H9 (cell line): ENCODE measurements around the gene OR7C1. TPM values are rescaled to one million over a fixed set of nuclear protein-coding genes. Genes with fewer than 3 reads are reported as not detected.

Experiments used
- DNase-seq: peaks from one replicate; pipeline ENCODE4 v3.0.0-alpha.2; 2017
- H2AFZ ChIP-seq: one replicate; pipeline ENCODE4 v1.6.1; 2013; ENCODE audit warnings: mild to moderate bottlenecking, low read length, control low read depth, moderate library complexity
- H2AK5ac ChIP-seq: 2 replicates; pipeline ENCODE4 v1.6.1; 2013; ENCODE audit warnings: low read length, control low read depth, mixed read lengths; ENCODE audit not compliant: insufficient read length
- H2BK120ac ChIP-seq: one replicate; pipeline ENCODE4 v1.6.1; 2013; ENCODE audit warnings: low read depth, mild to moderate bottlenecking, low read length, control low read depth, inconsistent platforms; ENCODE audit not compliant: poor library complexity, severe bottlenecking
- H2BK12ac ChIP-seq: 2 replicates; pipeline ENCODE4 v1.6.1; 2013; ENCODE audit warnings: low read length, control low read depth, mixed read lengths, low read depth; ENCODE audit not compliant: insufficient read length
- H2BK15ac ChIP-seq: 2 replicates; pipeline ENCODE4 v1.6.1; 2013; ENCODE audit warnings: low read depth, low read length, control low read depth
- H2BK20ac ChIP-seq: one replicate; pipeline ENCODE4 v1.6.1; 2013; ENCODE audit warnings: low read depth, mild to moderate bottlenecking, low read length, control low read depth, inconsistent platforms; ENCODE audit not compliant: poor library complexity, severe bottlenecking
- H2BK5ac ChIP-seq: 2 replicates; pipeline ENCODE4 v1.6.1; 2013; ENCODE audit warnings: low read length, control low read depth, mixed read lengths; ENCODE audit not compliant: insufficient read length
- H3K14ac ChIP-seq: 2 replicates; pipeline ENCODE4 v1.6.1; 2013; ENCODE audit warnings: low read length, control low read depth; ENCODE audit not compliant: insufficient read depth
- H3K18ac ChIP-seq: 2 replicates; pipeline ENCODE4 v1.6.1; 2013; ENCODE audit warnings: low read depth, mild to moderate bottlenecking, mixed read lengths, low read length, control low read depth; ENCODE audit not compliant: insufficient read length
- H3K23ac ChIP-seq: 2 replicates; pipeline ENCODE4 v1.6.1; 2013; ENCODE audit warnings: low read length, control low read depth, mixed read lengths, low read depth; ENCODE audit not compliant: insufficient read length
- H3K23me2 ChIP-seq: 2 replicates; pipeline ENCODE4 v1.6.1; 2013; ENCODE audit warnings: low read depth, mild to moderate bottlenecking, mixed read lengths, low read length, control low read depth; ENCODE audit not compliant: insufficient read length, poor library complexity, severe bottlenecking
- H3K27ac ChIP-seq: 2 replicates; pipeline ENCODE4 v1.5.1; 2013; ENCODE audit warnings: low read length, control low read depth, mixed read lengths, low read depth; ENCODE audit not compliant: insufficient read length
- H3K27me3 ChIP-seq: 2 replicates; pipeline ENCODE4 v1.6.1; 2013; ENCODE audit warnings: low read length, control low read depth, inconsistent platforms; ENCODE audit not compliant: insufficient read depth
- H3K4ac ChIP-seq: 2 replicates; pipeline ENCODE4 v1.6.1; 2013; ENCODE audit warnings: low read depth, mild to moderate bottlenecking, control low read depth, inconsistent platforms, low read length, moderate library complexity
- H3K4me1 ChIP-seq: 2 replicates; pipeline ENCODE4 v1.6.1; 2013; ENCODE audit warnings: low read length, control low read depth, inconsistent platforms; ENCODE audit not compliant: insufficient read depth
- H3K4me2 ChIP-seq: 2 replicates; pipeline ENCODE4 v1.6.1; 2013; ENCODE audit warnings: low read length, control low read depth, mixed read lengths; ENCODE audit not compliant: insufficient read length, insufficient read depth
- H3K56ac ChIP-seq: 2 replicates; pipeline ENCODE4 v1.6.1; 2013; ENCODE audit warnings: low read depth, mild to moderate bottlenecking, mixed read lengths, low read length, control low read depth; ENCODE audit not compliant: insufficient read length
- H3K79me1 ChIP-seq: 2 replicates; pipeline ENCODE4 v1.6.1; 2013; ENCODE audit warnings: low read depth, mild to moderate bottlenecking, moderate library complexity, low read length, control low read depth, inconsistent platforms; ENCODE audit not compliant: insufficient read depth, poor library complexity, severe bottlenecking
- H3K79me2 ChIP-seq: 2 replicates; pipeline ENCODE4 v1.6.1; 2013; ENCODE audit warnings: low read length, control low read depth, inconsistent platforms; ENCODE audit not compliant: insufficient read depth
- H3K9ac ChIP-seq: 2 replicates; pipeline ENCODE4 v1.6.1; 2013; ENCODE audit warnings: low read length, control low read depth, mixed read lengths; ENCODE audit not compliant: insufficient read length; ENCODE audit errors: extremely low read depth
- H3K9me3 ChIP-seq: one replicate; pipeline ENCODE4 v1.6.1; 2013; ENCODE audit warnings: low read depth, low read length, inconsistent platforms; ENCODE audit not compliant: control insufficient read depth
- H3T11ph ChIP-seq: one replicate; pipeline ENCODE4 v1.6.1; 2013; ENCODE audit warnings: mild to moderate bottlenecking, low read length, control low read depth, inconsistent platforms
- H4K20me1 ChIP-seq: one replicate; pipeline ENCODE4 v1.6.1; 2013; ENCODE audit not compliant: control insufficient read depth, insufficient read length, insufficient read depth
- H4K5ac ChIP-seq: 2 replicates; pipeline ENCODE4 v1.6.1; 2013; ENCODE audit warnings: low read depth, mild to moderate bottlenecking, mixed read lengths, low read length, control low read depth; ENCODE audit not compliant: insufficient read length
- H4K8ac ChIP-seq: replicated peaks from 2 replicates; pipeline ENCODE4 v1.6.1; 2013; ENCODE audit warnings: low read length, control low read depth, mixed read lengths, low read depth; ENCODE audit not compliant: insufficient read length
- H4K91ac ChIP-seq: 2 replicates; pipeline ENCODE4 v1.6.1; 2013; ENCODE audit warnings: low read depth, mild to moderate bottlenecking, moderate library complexity, mixed read lengths, low read length, control low read depth; ENCODE audit not compliant: insufficient read length
- H3K27ac Mint-ChIP-seq, 3 experiments: 2 replicates in 2 of 3; 3 replicates in 1 of 3; pipeline ENCODE4 v1.8.0; 2020 to 2021; ENCODE audit warnings: mixed read lengths in 3 of 3, mild to moderate bottlenecking in 1 of 3, moderate library complexity in 1 of 3
- H3K27me3 Mint-ChIP-seq: 2 replicates; pipeline ENCODE4 v1.8.0; 2021; ENCODE audit warnings: low read depth, mild to moderate bottlenecking, moderate library complexity, mixed read lengths
- H3K36me3 Mint-ChIP-seq, 3 experiments: 2 replicates in 2 of 3; 3 replicates in 1 of 3; pipeline ENCODE4 v1.8.0; 2020 to 2021; ENCODE audit warnings: low read depth in 3 of 3, mixed read lengths in 3 of 3; ENCODE audit not compliant: insufficient read depth in 1 of 3
- H3K4me1 Mint-ChIP-seq, 2 experiments: 2 replicates each; pipeline ENCODE4 v1.8.0; 2020; ENCODE audit warnings: mixed read lengths in 2 of 2
- H3K4me3 Mint-ChIP-seq, 2 experiments: 2 replicates in 1 of 2; 3 replicates in 1 of 2; pipeline ENCODE4 v1.8.0; 2020 to 2021; ENCODE audit warnings: mild to moderate bottlenecking in 2 of 2, mixed read lengths in 2 of 2, moderate library complexity in 1 of 2
- H3K9me3 Mint-ChIP-seq, 2 experiments: 2 replicates in 1 of 2; 3 replicates in 1 of 2; pipeline ENCODE4 v1.8.0; 2020; ENCODE audit warnings: mild to moderate bottlenecking in 2 of 2, mixed read lengths in 2 of 2, moderate library complexity in 1 of 2
- WGBS: extraction: QIAGEN DNeasy Blood & Tissue Kit; methylation state at CpG from one replicate; pipeline ENCODE4 v1.1.7; 2013; ENCODE audit warnings: missing lambda C conversion rate, low lambda C conversion rate, mixed read lengths; ENCODE audit not compliant: insufficient read length; ENCODE audit errors: extremely low coverage; 5-methylcytosine and 5-hydroxymethylcytosine counted together
- total RNA-seq: library from RNA; stranded (reverse); gene quantifications from 2 replicates; pipeline ENCODE4 v1.2.1, GENCODE V29; 2021
- TF ChIP-seq, protein P1 (sequence below): fragments of 200-600 bp; sonication (generic); conservative IDR thresholded peaks from 3 replicates; pipeline ENCODE4 v1.8.0; 2021; ENCODE audit warnings: antibody characterized with exemption, mild to moderate bottlenecking

Gene OR7C1
- total RNA-seq, 1 experiment from 2014 or later, result not detected

DNA sequence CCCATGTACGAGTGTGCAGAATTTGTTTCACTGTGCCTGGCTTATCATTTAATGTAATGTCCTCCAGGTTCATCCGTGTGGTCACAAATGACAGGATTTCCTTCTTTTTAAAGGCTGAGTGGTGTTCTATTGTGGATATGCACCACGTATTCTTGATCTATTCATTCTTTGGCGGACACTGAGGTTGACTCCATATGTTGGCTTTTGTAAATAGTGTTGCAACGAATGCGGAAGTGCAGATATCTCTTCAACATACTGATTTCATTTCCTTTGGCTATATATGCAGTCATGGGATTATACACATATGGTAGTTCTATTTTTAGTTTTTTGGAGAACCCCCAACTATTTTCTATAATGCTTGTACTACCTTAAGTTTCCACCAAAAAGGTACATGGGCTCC is 13.0 kb downstream of the OR7C1 start:
- no peak overlapping the region for H3K56ac ChIP-seq
- Mint-ChIP-seq H3K36me3 (peaks cover 0 to 21% (median 0%) of the 10 kb centered on the region in 3 experiments; a peak in 2 of 7 replicates), H3K9me3 (peaks cover 48 to 97% of the 10 kb centered on the region in 2 experiments), H3K4me1 (no peaks in the 10 kb centered on the region), H3K27me3 (no peaks in the 10 kb centered on the region; the same call in 1 of the 2 replicates), H3K4me3 (no peak overlapping the region), H3K27ac (no peak overlapping the region)
- H4K5ac ChIP-seq, result no peak overlapping the region
- H2AK5ac ChIP-seq, result no peak overlapping the region
- no peak overlapping the region for H3K4ac ChIP-seq
- H3K23me2 ChIP-seq, result no peaks in the 10 kb centered on the region
- H2AFZ ChIP-seq, result no peak overlapping the region
- H3K27ac ChIP-seq, result no peak overlapping the region
- H3K9me3 ChIP-seq, result no peaks in the 10 kb centered on the region
- H3K9ac ChIP-seq, result no peak overlapping the region
- H2BK12ac ChIP-seq, result no peak overlapping the region
- no peak overlapping the region for H2BK120ac ChIP-seq
- H3K14ac ChIP-seq, result no peak overlapping the region
- no peak overlapping the region for H3K18ac ChIP-seq
- H3K27me3 ChIP-seq, result no peaks in the 10 kb centered on the region
- no peak overlapping the region for H4K8ac ChIP-seq
- H3K79me2 ChIP-seq, result no peaks in the 10 kb centered on the region
- TF ChIP-seq, protein P1, sequence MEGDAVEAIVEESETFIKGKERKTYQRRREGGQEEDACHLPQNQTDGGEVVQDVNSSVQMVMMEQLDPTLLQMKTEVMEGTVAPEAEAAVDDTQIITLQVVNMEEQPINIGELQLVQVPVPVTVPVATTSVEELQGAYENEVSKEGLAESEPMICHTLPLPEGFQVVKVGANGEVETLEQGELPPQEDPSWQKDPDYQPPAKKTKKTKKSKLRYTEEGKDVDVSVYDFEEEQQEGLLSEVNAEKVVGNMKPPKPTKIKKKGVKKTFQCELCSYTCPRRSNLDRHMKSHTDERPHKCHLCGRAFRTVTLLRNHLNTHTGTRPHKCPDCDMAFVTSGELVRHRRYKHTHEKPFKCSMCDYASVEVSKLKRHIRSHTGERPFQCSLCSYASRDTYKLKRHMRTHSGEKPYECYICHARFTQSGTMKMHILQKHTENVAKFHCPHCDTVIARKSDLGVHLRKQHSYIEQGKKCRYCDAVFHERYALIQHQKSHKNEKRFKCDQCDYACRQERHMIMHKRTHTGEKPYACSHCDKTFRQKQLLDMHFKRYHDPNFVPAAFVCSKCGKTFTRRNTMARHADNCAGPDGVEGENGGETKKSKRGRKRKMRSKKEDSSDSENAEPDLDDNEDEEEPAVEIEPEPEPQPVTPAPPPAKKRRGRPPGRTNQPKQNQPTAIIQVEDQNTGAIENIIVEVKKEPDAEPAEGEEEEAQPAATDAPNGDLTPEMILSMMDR, result no peak
- H2BK15ac ChIP-seq, result no peak overlapping the region
- H3K4me1 ChIP-seq, result no peaks in the 10 kb centered on the region
- H3K79me1 ChIP-seq, result no peaks in the 10 kb centered on the region
- no peak overlapping the region for H3K4me2 ChIP-seq
- no peak overlapping the region for H2BK20ac ChIP-seq
- no CpG with 5 or more reads among the region's 6 CpGs for WGBS
- no peak for DNase-seq
- H3K23ac ChIP-seq, result no peak overlapping the region
- H4K91ac ChIP-seq, result no peak overlapping the region
- no peak overlapping the region for H2BK5ac ChIP-seq
- no peak overlapping the region for H3T11ph ChIP-seq
- H4K20me1 ChIP-seq, result no peaks in the 10 kb centered on the region
